B cell (primary cell): Measurements from ENCODE around the gene CLCN2. TPM values are rescaled to one million over a fixed set of nuclear protein-coding genes. Genes with fewer than 3 reads are reported as not detected.

Experiments
- ATAC-seq: fragments of 200-7000 bp; cut with Tn5 transposase; one replicate; pipeline ENCODE4 v1.10.0; 2021; ENCODE audit warnings: low read depth, mild to moderate bottlenecking, moderate number of reproducible peaks, moderate library complexity
- CTCF ChIA-PET: fragments of 350-600 bp; sonication (Branson Sonifier 250); formaldehyde crosslinking; loops from one replicate; lab custom pipeline; 2021; ENCODE audit warnings: antibody characterized with exemption, inconsistent platforms; lab: Charles Lee
- POLR2A ChIA-PET: fragments of 350-600 bp; sonication (Branson Sonifier 250); formaldehyde crosslinking; loops from one replicate; lab custom pipeline; 2021; ENCODE audit warnings: antibody characterized with exemption; lab: Charles Lee
- DNase-seq: peaks from one replicate; pipeline ENCODE4 v3.0.0; 2013
- H2AFZ ChIP-seq: 2 replicates; pipeline ENCODE4 v1.6.1; 2012; ENCODE audit warnings: mild to moderate bottlenecking, low read depth, low read length; ENCODE audit not compliant: insufficient read depth, poor library complexity, severe bottlenecking
- H3K27ac ChIP-seq, 2 donors: 1 replicate in 1 of 2; 2 replicates in 1 of 2; pipeline ENCODE4 v1.5.1; 2012 to 2013; ENCODE audit warnings: low read length in 2 of 2, mild to moderate bottlenecking in 2 of 2, moderate library complexity in 1 of 2
- H3K27me3 ChIP-seq, 4 experiments: fragments of 200-600 bp in 1 of 4; sonication (generic) in 1 of 4; replicated peaks in 1 of 4; 1 replicate in 2 of 4; 2 replicates in 2 of 4; pipeline versions ENCODE4 v1.6.1 to v1.7.0; 2013 to 2016; ENCODE audit warnings: low read length in 3 of 4, mild to moderate bottlenecking in 2 of 4, mixed read lengths in 1 of 4, moderate library complexity in 1 of 4; ENCODE audit not compliant: insufficient read depth in 4 of 4, control insufficient read depth in 3 of 4; ENCODE audit errors: control extremely low read depth in 1 of 4
- H3K36me3 ChIP-seq, 2 experiments: replicated peaks in 1 of 2; 1 replicate in 1 of 2; 2 replicates in 1 of 2; pipeline versions ENCODE4 v1.6.1 to v1.7.1; 2013; ENCODE audit warnings: low read length in 1 of 2; ENCODE audit not compliant: insufficient read depth in 2 of 2, control insufficient read depth in 1 of 2; ENCODE audit errors: control extremely low read depth in 1 of 2, extremely low read depth in 1 of 2
- H3K4me1 ChIP-seq, 2 donors: fragments of 200-600 bp in 1 of 2; sonication (generic) in 1 of 2; 1 replicate in 1 of 2; 2 replicates in 1 of 2; pipeline versions ENCODE4 v1.5.1 to v1.6.1; 2013 to 2017; ENCODE audit warnings: low read length in 2 of 2; ENCODE audit not compliant: control insufficient read depth in 2 of 2, insufficient read depth in 2 of 2
- H3K4me2 ChIP-seq: replicated peaks from 2 replicates; pipeline ENCODE3; 2012; ENCODE audit warnings: mild to moderate bottlenecking, low read depth, low read length; ENCODE audit not compliant: poor library complexity, severe bottlenecking
- H3K4me3 ChIP-seq, 5 experiments: fragments of 200-600 bp in 1 of 5; sonication (generic) in 1 of 5; 1 replicate in 3 of 5; 2 replicates in 2 of 5; pipeline versions ENCODE4 v1.5.1 to v1.7.0; 2011 to 2016; ENCODE audit warnings: low read length in 4 of 5, mild to moderate bottlenecking in 4 of 5, low read depth in 2 of 5, control low read depth in 1 of 5, moderate library complexity in 1 of 5; ENCODE audit not compliant: insufficient read depth in 1 of 5; ENCODE audit errors: control extremely low read depth in 1 of 5, extremely low read depth in 1 of 5
- H3K79me2 ChIP-seq: fragments of 200-600 bp; sonication (generic); one replicate; pipeline ENCODE4 v1.6.0; 2016; ENCODE audit warnings: low read length; ENCODE audit not compliant: control insufficient read depth, insufficient read depth
- H3K9ac ChIP-seq: fragments of 200-600 bp; sonication (generic); 2 replicates; pipeline ENCODE4 v1.6.1; 2017; ENCODE audit warnings: mild to moderate bottlenecking, low read length, moderate library complexity
- H3K9me3 ChIP-seq, 3 donors: one replicate each; pipeline versions ENCODE4 v1.6.1 to v1.7.1; 2013; ENCODE audit warnings: low read length in 2 of 3; ENCODE audit not compliant: control insufficient read depth in 2 of 3, insufficient read depth in 1 of 3; ENCODE audit errors: control extremely low read depth in 1 of 3
- H4K20me1 ChIP-seq: 2 replicates; pipeline ENCODE4 v1.6.0; 2012; ENCODE audit warnings: mild to moderate bottlenecking, low read length; ENCODE audit not compliant: insufficient read depth, control insufficient read depth, poor library complexity, severe bottlenecking
- H3K27ac Mint-ChIP-seq: one replicate; pipeline ENCODE4 v1.8.0; 2021; ENCODE audit warnings: mixed read lengths
- H3K27me3 Mint-ChIP-seq: one replicate; pipeline ENCODE4 v1.8.0; 2021; ENCODE audit warnings: mixed read lengths
- H3K4me1 Mint-ChIP-seq: one replicate; pipeline ENCODE4 v1.8.0; 2021; ENCODE audit warnings: mixed read lengths
- H3K4me3 Mint-ChIP-seq: one replicate; pipeline ENCODE4 v1.8.0; 2021; ENCODE audit warnings: mixed read lengths
- H3K9me3 Mint-ChIP-seq: one replicate; pipeline ENCODE4 v1.8.0; 2022; ENCODE audit warnings: mixed read lengths; ENCODE audit not compliant: insufficient read depth
- EZH2 ChIP-seq: IDR thresholded peaks from 2 replicates; pipeline ENCODE4 v1.6.1; 2012; ENCODE audit warnings: borderline replicate concordance, low read depth, mild to moderate bottlenecking, moderate library complexity, low read length; ENCODE audit not compliant: insufficient read depth, poor library complexity, severe bottlenecking
- WGBS: methylation state at CpG from one replicate; pipeline ENCODE4 v1.1.5; 2013; ENCODE audit warnings: missing lambda C conversion rate; ENCODE audit not compliant: insufficient coverage; 5-methylcytosine and 5-hydroxymethylcytosine counted together
- intact Hi-C: fragments of 100-400 bp; cut with micrococcal nuclease; formaldehyde crosslinking; loops from one replicate; pipeline ENCODE4 v1.10.0; 2022
- polyA plus RNA-seq: library from polyadenylated mRNA; depleted of rRNA; stranded (reverse); fragments of >200 nt; gene quantifications from 2 replicates; pipeline ENCODE4 v1.2.3, GENCODE V29; 2012
- total RNA-seq, 2 donors: library from RNA; stranded (reverse); fragments of 120-200 nt in 1 of 2; gene quantifications; 1 replicate in 1 of 2; 2 replicates in 1 of 2; pipeline versions ENCODE4 v1.2.3 to v1.2.4, GENCODE V29; 2013 to 2022
- TF ChIP-seq, protein P1 (sequence below): fragments of 200-600 bp; IDR thresholded peaks from one replicate; pipeline ENCODE4 v1.8.0; 2022; ENCODE audit warnings: antibody characterized with exemption, mild to moderate bottlenecking

CLCN2 gene
- total and polyA plus RNA-seq, 2 donors (not counting 1 experiment from before 2014, with no cell fraction given): 6.1 to 8.1 TPM

DNA sequence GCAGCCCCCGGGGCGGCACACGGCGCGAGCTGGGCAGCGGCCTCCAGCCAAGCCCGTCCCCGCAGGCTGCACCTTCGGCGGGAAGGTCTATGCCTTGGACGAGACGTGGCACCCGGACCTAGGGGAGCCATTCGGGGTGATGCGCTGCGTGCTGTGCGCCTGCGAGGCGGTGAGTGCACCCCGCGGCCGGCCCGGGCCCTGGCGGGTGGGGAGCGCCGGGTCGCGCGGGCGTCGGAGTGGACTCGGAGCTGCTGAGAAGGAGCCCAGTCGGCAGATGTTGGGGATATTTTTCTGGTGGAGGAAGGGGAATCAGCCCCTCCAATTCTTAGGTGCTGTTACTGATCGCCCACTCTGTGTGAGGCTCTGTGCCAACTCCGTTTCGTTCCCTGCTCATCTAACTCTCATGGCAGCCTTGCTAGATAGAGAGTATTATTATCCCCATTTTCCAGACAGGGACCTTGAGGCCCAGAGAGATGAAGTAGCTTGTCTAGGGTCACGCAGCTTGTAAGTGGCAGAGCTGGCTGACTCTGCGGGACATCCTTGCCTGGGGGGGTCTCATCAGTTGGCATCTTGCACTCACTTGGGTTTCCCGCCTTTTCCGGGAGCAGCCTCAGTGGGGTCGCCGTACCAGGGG lies 19.3 kb upstream of the CLCN2 start:
- no peak overlapping the region for H3K27ac Mint-ChIP-seq
- Histone ChIP-seq H3K79me2 (no peaks in the 10 kb centered on the region), H4K20me1 (no peaks in the 10 kb centered on the region), H3K4me1 (peaks cover 13 to 15% of the 10 kb centered on the region in 2 donors), H3K9me3 (peaks cover 0 to 5% (median 0%) of the 10 kb centered on the region in 3 donors), H3K4me3 (peak overlapping the region in 4 of 5 experiments; percentile 26 to 48 (median 33)), H3K4me2 (peak overlapping the region; percentile 76), H3K36me3 (no peaks in the 10 kb centered on the region), H3K27me3 (peaks cover 0 to 69% (median 25%) of the 10 kb centered on the region in 4 experiments), H3K9ac (peak overlapping the region; percentile 60), H2AFZ (peak overlapping the region; percentile 69), H3K27ac (no peak overlapping the region)
- H3K4me3 Mint-ChIP-seq: peak overlapping the region; percentile 79
- CTCF ChIA-PET: interaction anchor here (1.0 to 1.6 kb wide), 2 partner anchors 9 to 38 kb away, joined by 3 to 5 read pairs; no protein-coding TSS in a partner anchor
- peaks cover 61% of the 10 kb centered on the region for H3K27me3 Mint-ChIP-seq
- DNase-seq (peak; percentile 46), ATAC-seq (peak; percentile 33)
- no peaks in the 10 kb centered on the region for H3K9me3 Mint-ChIP-seq
- WGBS: 6% methylated on average over 39 of the region's 42 CpGs
- POLR2A ChIA-PET: no interaction called here
- H3K4me1 Mint-ChIP-seq: peaks cover 18% of the 10 kb centered on the region
- intact Hi-C loops: no loop called here
- TF ChIP-seq EZH2: peak; percentile 86
- TF ChIP-seq, protein P1, sequence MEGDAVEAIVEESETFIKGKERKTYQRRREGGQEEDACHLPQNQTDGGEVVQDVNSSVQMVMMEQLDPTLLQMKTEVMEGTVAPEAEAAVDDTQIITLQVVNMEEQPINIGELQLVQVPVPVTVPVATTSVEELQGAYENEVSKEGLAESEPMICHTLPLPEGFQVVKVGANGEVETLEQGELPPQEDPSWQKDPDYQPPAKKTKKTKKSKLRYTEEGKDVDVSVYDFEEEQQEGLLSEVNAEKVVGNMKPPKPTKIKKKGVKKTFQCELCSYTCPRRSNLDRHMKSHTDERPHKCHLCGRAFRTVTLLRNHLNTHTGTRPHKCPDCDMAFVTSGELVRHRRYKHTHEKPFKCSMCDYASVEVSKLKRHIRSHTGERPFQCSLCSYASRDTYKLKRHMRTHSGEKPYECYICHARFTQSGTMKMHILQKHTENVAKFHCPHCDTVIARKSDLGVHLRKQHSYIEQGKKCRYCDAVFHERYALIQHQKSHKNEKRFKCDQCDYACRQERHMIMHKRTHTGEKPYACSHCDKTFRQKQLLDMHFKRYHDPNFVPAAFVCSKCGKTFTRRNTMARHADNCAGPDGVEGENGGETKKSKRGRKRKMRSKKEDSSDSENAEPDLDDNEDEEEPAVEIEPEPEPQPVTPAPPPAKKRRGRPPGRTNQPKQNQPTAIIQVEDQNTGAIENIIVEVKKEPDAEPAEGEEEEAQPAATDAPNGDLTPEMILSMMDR: no peak

DNA sequence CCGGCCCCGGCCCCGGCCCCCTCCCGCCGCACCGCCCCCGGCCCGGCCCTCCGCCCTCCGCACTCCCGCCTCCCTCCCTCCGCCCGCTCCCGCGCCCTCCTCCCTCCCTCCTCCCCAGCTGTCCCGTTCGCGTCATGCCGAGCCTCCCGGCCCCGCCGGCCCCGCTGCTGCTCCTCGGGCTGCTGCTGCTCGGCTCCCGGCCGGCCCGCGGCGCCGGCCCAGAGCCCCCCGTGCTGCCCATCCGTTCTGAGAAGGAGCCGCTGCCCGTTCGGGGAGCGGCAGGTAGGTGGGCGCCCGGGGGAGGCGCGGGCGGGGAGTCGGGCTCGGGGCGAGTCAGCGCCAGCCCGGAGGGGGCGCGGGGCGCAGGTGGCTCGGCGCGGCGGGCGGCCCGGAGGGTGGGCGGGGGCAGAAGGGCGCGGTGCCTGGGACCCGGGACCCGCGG lies 18.8 kb upstream of the CLCN2 start:
- under 1% methylated on average over 47 of the region's 62 CpGs for WGBS
- no peaks in the 10 kb centered on the region for H4K20me1 ChIP-seq
- CTCF ChIA-PET: interaction anchor here (1.6 kb wide), 1 partner anchor 9 kb away, joined by 5 read pairs; no protein-coding TSS in a partner anchor
- H3K27ac Mint-ChIP-seq: no peak overlapping the region
- POLR2A ChIA-PET: no interaction called here
- H2AFZ ChIP-seq: peak overlapping the region; percentile 42
- peaks cover 13 to 15% of the 10 kb centered on the region in 2 donors for H3K4me1 ChIP-seq
- H3K4me2 ChIP-seq: peak overlapping the region; percentile 76
- no peaks in the 10 kb centered on the region for H3K79me2 ChIP-seq
- no peak overlapping the region for H3K4me3 Mint-ChIP-seq
- peak overlapping the region in 3 of 5 experiments; percentile 27 to 48 (median 39) for H3K4me3 ChIP-seq
- peaks cover 0 to 5% (median 0%) of the 10 kb centered on the region in 3 donors for H3K9me3 ChIP-seq
- TF ChIP-seq, protein P1: no peak
- TF ChIP-seq EZH2: no peak
- H3K4me1 Mint-ChIP-seq: peaks cover 18% of the 10 kb centered on the region
- peaks cover 64% of the 10 kb centered on the region for H3K27me3 Mint-ChIP-seq
- H3K36me3 ChIP-seq: no peaks in the 10 kb centered on the region
- intact Hi-C loops: no loop called here
- H3K27me3 ChIP-seq: peaks cover 0 to 73% (median 25%) of the 10 kb centered on the region in 4 experiments
- H3K9me3 Mint-ChIP-seq: no peaks in the 10 kb centered on the region
- peak; percentile 37 for ATAC-seq
- DNase-seq: peak; percentile 44
- peak overlapping the region; percentile 60 for H3K9ac ChIP-seq
- H3K27ac ChIP-seq: no peak overlapping the region
